Subcutaneous adipose tissue (tissue), 4 donors: ENCODE data around the gene ARSB. TPM values are rescaled to one million over a fixed set of nuclear protein-coding genes. Genes with fewer than 3 reads are reported as not detected.

Experiments
- CTCF ChIP-seq: fragments of 450-650 bp; IDR thresholded peaks from one replicate; pipeline ENCODE4 v1.5.1; 2016; ENCODE audit warnings: low read depth, mild to moderate bottlenecking, control low read depth, antibody characterized with exemption, moderate library complexity
- total RNA-seq, 4 donors: library from RNA; depleted of rRNA; stranded (reverse); fragments of >200 nt; gene quantifications; one replicate each; pipeline ENCODE4 v1.1.0, GENCODE V29; 2016

Gene ARSB
- total RNA-seq, 4 donors from 2014 or later, result 10.9 to 24.8 (median 17.0) TPM

- no peak for TF ChIP-seq CTCF
These were observed 64.5 kb downstream of the ARSB start for GRCh38 chr5:78920604-78921003.

- TF ChIP-seq CTCF, result no peak
These were observed 65.3 kb downstream of the ARSB start for GRCh38 chr5:78919796-78920195.

GRCh38 chr5:78916044-78916443 lies 69.1 kb downstream of the ARSB start:
- no peak for TF ChIP-seq CTCF

- TF ChIP-seq CTCF, result no peak
These were observed 69.9 kb downstream of the ARSB start for GRCh38 chr5:78915170-78915569.

- no peak for TF ChIP-seq CTCF
These were observed 72.3 kb downstream of the ARSB start for GRCh38 chr5:78912811-78913210.

- TF ChIP-seq CTCF, result no peak
These were observed 72.9 kb downstream of the ARSB start for GRCh38 chr5:78912085-78912771.

- no peak for TF ChIP-seq CTCF
These were observed 76.7 kb downstream of the ARSB start for GRCh38 chr5:78908173-78909061.
